GM18511 (cell line): Measurements from ENCODE around the gene ELK3.

Experiments
- ATAC-seq: cut with Tn5 transposase; IDR thresholded peaks from one replicate; pipeline ENCODE4 v1.9.1; 2021; ENCODE audit warnings: mild to moderate bottlenecking, moderate library complexity; ENCODE audit not compliant: unreplicated experiment

Gene ELK3

GRCh38 chr12:96193725-96194575 lies at the start of gene ELK3:
ELK3 (plus strand) TSS chr12:96194375.
- ATAC-seq: peak; percentile 51

- no peak for ATAC-seq
These were observed 47.4 kb upstream of the ELK3 start for GRCh38 chr12:96146747-96147146.

GRCh38 chr12:96150442-96150841 lies 43.7 kb upstream of the ELK3 start:
- ATAC-seq: no peak

- no peak for ATAC-seq
These were observed 42.0 kb upstream of the ELK3 start for GRCh38 chr12:96152164-96152563.

GRCh38 chr12:96153131-96153725 lies 40.9 kb upstream of the ELK3 start:
- ATAC-seq: no peak

GRCh38 chr12:96155181-96155580 lies 39.0 kb upstream of the ELK3 start:
- no peak for ATAC-seq

GRCh38 chr12:96155781-96156180 lies 38.4 kb upstream of the ELK3 start:
- ATAC-seq: no peak

GRCh38 chr12:96156211-96156610 lies 38.0 kb upstream of the ELK3 start:
- ATAC-seq: no peak

GRCh38 chr12:96157427-96157826 lies 36.7 kb upstream of the ELK3 start:
- no peak for ATAC-seq

- no peak for ATAC-seq
These were observed 29.0 kb upstream of the ELK3 start for GRCh38 chr12:96164951-96165811.

- ATAC-seq: no peak
These were observed 27.4 kb upstream of the ELK3 start for GRCh38 chr12:96166765-96167164.

GRCh38 chr12:96167492-96167891 lies 26.7 kb upstream of the ELK3 start:
- no peak for ATAC-seq

GRCh38 chr12:96170328-96170727 lies 23.8 kb upstream of the ELK3 start:
- ATAC-seq: no peak

- ATAC-seq: no peak
These were observed 23.4 kb upstream of the ELK3 start for GRCh38 chr12:96170762-96171161.

GRCh38 chr12:96171905-96172304 lies 22.3 kb upstream of the ELK3 start:
- no peak for ATAC-seq

GRCh38 chr12:96172981-96173380 lies 21.2 kb upstream of the ELK3 start:
- no peak for ATAC-seq

- ATAC-seq: no peak
These were observed 17.6 kb upstream of the ELK3 start for GRCh38 chr12:96176575-96176974.

GRCh38 chr12:96177013-96177412 lies 17.2 kb upstream of the ELK3 start:
- peak; percentile 65 for ATAC-seq

- ATAC-seq: no peak
These were observed 10.3 kb upstream of the ELK3 start for GRCh38 chr12:96183734-96184370.

- no peak for ATAC-seq
These were observed 8.3 kb upstream of the ELK3 start for GRCh38 chr12:96185914-96186313.
